Endothelial cell (in vitro differentiated cells): ENCODE results near the gene PKP1. TPM values are rescaled to one million over a fixed set of nuclear protein-coding genes. Genes with fewer than 3 reads are reported as not detected.

Source experiments
- DNase-seq: peaks from one replicate; pipeline ENCODE4 v3.0.0; 2021; ENCODE audit warnings: low spot score
- H3K27ac Mint-ChIP-seq: one replicate; pipeline ENCODE4 v1.8.0; 2021; ENCODE audit warnings: mixed read lengths, inconsistent platforms; ENCODE audit not compliant: unreplicated experiment
- H3K27me3 Mint-ChIP-seq: one replicate; pipeline ENCODE4 v1.8.0; 2021; ENCODE audit warnings: mild to moderate bottlenecking, moderate library complexity, mixed read lengths, inconsistent platforms; ENCODE audit not compliant: unreplicated experiment
- H3K36me3 Mint-ChIP-seq: one replicate; pipeline ENCODE4 v1.8.0; 2021; ENCODE audit warnings: mild to moderate bottlenecking, low read depth, mixed read lengths, inconsistent platforms; ENCODE audit not compliant: unreplicated experiment
- H3K4me1 Mint-ChIP-seq: one replicate; pipeline ENCODE4 v1.8.0; 2021; ENCODE audit warnings: mild to moderate bottlenecking, mixed read lengths, inconsistent platforms; ENCODE audit not compliant: unreplicated experiment
- H3K4me3 Mint-ChIP-seq: one replicate; pipeline ENCODE4 v1.8.0; 2021; ENCODE audit warnings: mild to moderate bottlenecking, mixed read lengths, inconsistent platforms; ENCODE audit not compliant: unreplicated experiment
- H3K9me3 Mint-ChIP-seq: one replicate; pipeline ENCODE4 v1.8.0; 2021; ENCODE audit warnings: mixed read lengths, inconsistent platforms; ENCODE audit not compliant: unreplicated experiment
- total RNA-seq: library from RNA; stranded (reverse); fragmentation: NEBNext Ultra II Directional; extraction: Animal tissue kit (Norgen Biotek cat#: 25700); gene quantifications from one replicate; pipeline ENCODE4 v1.2.1, GENCODE V29; 2021; ENCODE audit not compliant: unreplicated experiment
- TF ChIP-seq, protein P1 (sequence below): fragments of 200-600 bp; sonication (generic); IDR thresholded peaks from one replicate; pipeline ENCODE4 v1.5.0; 2021; ENCODE audit warnings: antibody characterized with exemption; ENCODE audit not compliant: unreplicated experiment

The PKP1 gene
- total RNA-seq, 1 donor from 2014 or later, result 0.64 TPM

DNA sequence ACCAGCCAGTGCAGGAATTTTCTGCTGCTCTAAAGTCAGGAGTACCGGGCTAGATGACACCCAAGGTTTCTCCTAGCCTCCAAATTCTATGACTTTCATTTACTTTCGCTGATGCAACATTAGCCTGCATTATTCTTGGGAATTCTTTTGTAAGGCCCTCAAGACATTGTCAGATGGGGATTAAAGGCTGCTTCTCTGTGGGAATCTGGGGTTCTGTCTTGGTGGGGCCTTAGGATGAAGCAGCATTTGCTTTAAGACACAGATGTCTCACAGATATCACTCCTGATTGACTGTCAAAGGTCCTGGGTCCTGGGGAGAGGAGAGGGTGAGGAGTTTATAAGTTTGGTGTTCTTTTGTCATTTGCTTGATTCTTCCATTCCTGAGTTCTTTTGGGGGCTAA lies 11.6 kb downstream of the PKP1 start:
- Mint-ChIP-seq H3K36me3 (peaks cover 9% of the 10 kb centered on the region), H3K27me3 (peaks cover 4% of the 10 kb centered on the region), H3K4me1 (peaks cover 5% of the 10 kb centered on the region), H3K9me3 (no peaks in the 10 kb centered on the region), H3K4me3 (no peak overlapping the region), H3K27ac (no peak overlapping the region)
- TF ChIP-seq, protein P1, sequence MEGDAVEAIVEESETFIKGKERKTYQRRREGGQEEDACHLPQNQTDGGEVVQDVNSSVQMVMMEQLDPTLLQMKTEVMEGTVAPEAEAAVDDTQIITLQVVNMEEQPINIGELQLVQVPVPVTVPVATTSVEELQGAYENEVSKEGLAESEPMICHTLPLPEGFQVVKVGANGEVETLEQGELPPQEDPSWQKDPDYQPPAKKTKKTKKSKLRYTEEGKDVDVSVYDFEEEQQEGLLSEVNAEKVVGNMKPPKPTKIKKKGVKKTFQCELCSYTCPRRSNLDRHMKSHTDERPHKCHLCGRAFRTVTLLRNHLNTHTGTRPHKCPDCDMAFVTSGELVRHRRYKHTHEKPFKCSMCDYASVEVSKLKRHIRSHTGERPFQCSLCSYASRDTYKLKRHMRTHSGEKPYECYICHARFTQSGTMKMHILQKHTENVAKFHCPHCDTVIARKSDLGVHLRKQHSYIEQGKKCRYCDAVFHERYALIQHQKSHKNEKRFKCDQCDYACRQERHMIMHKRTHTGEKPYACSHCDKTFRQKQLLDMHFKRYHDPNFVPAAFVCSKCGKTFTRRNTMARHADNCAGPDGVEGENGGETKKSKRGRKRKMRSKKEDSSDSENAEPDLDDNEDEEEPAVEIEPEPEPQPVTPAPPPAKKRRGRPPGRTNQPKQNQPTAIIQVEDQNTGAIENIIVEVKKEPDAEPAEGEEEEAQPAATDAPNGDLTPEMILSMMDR, result no peak
- no peak for DNase-seq

DNA sequence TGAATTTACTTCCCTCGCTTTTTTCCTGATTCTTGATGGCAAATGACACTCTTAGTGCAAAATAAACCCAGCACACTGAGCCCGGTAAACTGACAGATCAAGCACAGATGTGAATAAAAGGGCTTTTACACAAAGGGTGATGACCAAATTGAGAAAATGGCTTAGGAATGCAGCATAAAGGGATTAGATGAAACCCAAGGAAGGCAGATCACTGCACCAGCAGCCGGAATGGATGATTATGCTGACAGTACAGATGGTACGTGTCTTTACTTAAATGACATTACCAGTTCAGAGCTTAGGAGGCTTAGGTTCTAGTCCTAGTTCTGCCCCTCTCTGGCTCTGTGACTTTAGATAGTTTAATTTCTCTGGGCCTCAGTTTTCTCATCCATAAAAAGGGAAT lies 12.0 kb downstream of the PKP1 start:
- Mint-ChIP-seq H3K4me3 (no peak overlapping the region), H3K36me3 (peaks cover 9% of the 10 kb centered on the region), H3K9me3 (no peaks in the 10 kb centered on the region), H3K4me1 (peaks cover 5% of the 10 kb centered on the region), H3K27ac (no peak overlapping the region), H3K27me3 (peaks cover 4% of the 10 kb centered on the region)
- TF ChIP-seq, protein P1, result no peak
- DNase-seq, result no peak

DNA sequence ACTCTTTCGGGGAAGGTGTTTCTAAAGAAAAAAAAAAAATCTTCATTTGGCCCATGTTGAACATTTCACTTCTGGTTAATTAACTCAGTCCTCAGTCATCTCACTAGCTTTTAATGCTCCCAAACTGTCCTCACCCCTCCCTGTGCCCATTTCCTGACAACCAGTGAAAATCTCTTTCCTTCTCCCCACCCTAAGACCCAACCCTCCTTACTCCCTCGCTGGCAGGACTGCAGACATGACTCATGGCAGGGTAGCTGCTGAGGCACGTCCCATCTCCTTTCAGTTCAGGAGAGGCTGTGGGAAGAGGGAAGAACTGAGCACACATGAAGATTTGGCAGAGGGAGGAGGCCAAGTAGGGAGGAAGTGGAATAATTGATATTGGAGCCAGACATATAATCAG lies 12.6 kb downstream of the PKP1 start:
- TF ChIP-seq, protein P1, result no peak
- no peak overlapping the region for H3K4me3 Mint-ChIP-seq

DNA sequence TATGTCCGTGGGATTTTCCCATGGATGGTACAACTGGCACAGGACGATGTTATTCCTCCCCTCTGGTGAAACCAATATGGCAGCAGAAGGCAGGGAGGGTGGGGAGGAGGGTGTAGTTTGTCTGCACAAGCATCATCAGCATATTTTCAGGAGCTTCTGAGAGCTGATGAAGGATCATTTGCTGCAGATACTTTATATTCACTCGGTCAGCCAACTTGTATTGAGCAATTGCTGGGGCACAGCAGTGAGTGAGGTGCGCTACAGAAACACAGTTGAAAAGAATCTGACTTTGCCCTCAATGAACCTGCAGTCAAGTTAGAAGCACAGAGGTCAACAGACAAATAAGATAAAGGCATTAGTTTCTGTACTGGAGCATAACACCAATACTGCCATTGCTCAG lies 13.0 kb downstream of the PKP1 start:
- Mint-ChIP-seq H3K27me3 (peaks cover under 1% of the 10 kb centered on the region), H3K4me1 (peaks cover 11% of the 10 kb centered on the region), H3K27ac (no peak overlapping the region), H3K9me3 (no peaks in the 10 kb centered on the region), H3K4me3 (no peak overlapping the region), H3K36me3 (peaks cover 6% of the 10 kb centered on the region)
- no peak for DNase-seq
- TF ChIP-seq, protein P1, result no peak

More for the DNA sequence above, 12.6 kb downstream of the PKP1 start:
- H3K27me3 Mint-ChIP-seq, result peaks cover 4% of the 10 kb centered on the region
- H3K4me1 Mint-ChIP-seq, result peaks cover 6% of the 10 kb centered on the region
- DNase-seq, result no peak
- no peak overlapping the region for H3K27ac Mint-ChIP-seq
- peaks cover 6% of the 10 kb centered on the region for H3K36me3 Mint-ChIP-seq
- H3K9me3 Mint-ChIP-seq, result no peaks in the 10 kb centered on the region

- no peak overlapping the region for H3K27ac Mint-ChIP-seq
Measured at GRCh38 chr1:201298396-201299381, 15.4 kb downstream of the PKP1 start.

More at GRCh38 chr1:201298396-201299381, 15.4 kb downstream of the PKP1 start:
- Mint-ChIP-seq H3K4me3 (no peak overlapping the region), H3K9me3 (no peaks in the 10 kb centered on the region), H3K27me3 (no peaks in the 10 kb centered on the region), H3K4me1 (peaks cover 19% of the 10 kb centered on the region), H3K36me3 (no peaks in the 10 kb centered on the region)
- DNase-seq, result no peak
- TF ChIP-seq, protein P1, result no peak
